HG03103 (cell line): ENCODE results near the gene CCR5.
"Not testable (repeated sequence)": the region's sequence is repeated elsewhere in the genome, so short reads cannot be mapped to it uniquely, and the experiment has no call there.

Experiments used
- ATAC-seq: cut with Tn5 transposase; IDR thresholded peaks from one replicate; pipeline ENCODE4 v1.9.1; 2021; ENCODE audit warnings: low read depth; ENCODE audit not compliant: unreplicated experiment

CCR5 gene

GRCh38 chr3:46381625-46382024, 10.9 kb downstream of the CCR5 start:
- ATAC-seq: no peak

DNA sequence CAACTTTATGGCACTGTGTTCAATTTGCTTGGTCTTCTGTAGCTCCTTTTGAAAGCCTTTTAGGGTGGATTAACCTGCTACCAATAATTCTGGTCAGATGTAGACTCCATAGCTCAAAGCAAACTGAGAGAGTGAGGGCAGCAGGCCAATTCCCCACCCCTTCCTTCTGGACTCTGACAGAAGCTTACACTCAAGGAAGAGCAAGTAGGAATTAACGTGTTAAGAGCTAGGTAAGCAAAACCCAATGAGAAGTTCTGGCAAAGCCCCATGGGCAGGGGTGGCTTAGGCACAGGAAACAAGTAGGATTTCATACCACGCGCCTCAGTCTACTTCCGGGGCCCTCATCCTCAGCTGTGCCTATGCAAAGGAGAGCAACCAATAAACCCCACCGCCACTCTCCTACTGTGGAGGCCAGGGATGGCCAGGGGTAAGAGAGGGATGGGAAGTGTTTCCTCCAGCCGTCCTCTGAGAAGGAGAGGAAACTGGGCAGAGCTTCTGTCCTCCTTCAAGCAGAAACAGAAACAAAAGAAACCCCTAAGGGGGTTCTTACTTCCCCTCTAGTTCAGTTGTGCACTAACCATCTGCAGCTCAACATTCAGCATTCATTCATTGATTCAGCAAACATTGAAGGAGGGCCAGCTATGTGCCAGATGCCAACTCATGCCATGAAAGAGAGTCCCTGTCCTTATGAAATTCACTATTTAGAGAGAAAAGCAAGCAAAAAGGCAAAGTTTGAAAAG, 12.6 kb downstream of the CCR5 start:
- ATAC-seq: no peak

DNA sequence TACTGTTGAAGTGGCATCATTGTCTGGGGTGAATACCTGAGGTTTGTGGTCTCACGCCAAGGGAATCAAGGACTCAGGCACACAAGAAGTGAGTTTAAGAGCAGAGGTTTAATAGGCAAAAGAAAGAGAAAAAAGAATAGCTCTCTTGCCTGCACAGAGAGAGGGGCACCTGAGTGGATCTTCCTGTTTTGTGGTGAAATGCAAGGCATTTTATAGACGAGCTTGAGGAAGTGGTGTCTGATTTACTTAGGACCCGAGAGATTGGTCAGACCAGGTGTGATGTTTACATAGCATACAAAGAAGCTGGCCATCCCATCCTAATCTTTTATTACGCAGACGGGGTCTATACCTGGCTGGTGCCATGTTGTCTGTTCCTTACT, 13.2 kb downstream of the CCR5 start:
- ATAC-seq: no peak

GRCh38 chr3:46386205-46386604, 15.5 kb downstream of the CCR5 start:
- ATAC-seq: no peak

GRCh38 chr3:46388847-46389246, 18.1 kb downstream of the CCR5 start:
- ATAC-seq: not testable (repeated sequence)

- no peak for ATAC-seq
Observed at GRCh38 chr3:46389306-46389705, 18.6 kb downstream of the CCR5 start.

- not testable (repeated sequence) for ATAC-seq
Observed at GRCh38 chr3:46391526-46391925, 20.8 kb downstream of the CCR5 start.

- ATAC-seq: no peak
Observed at GRCh38 chr3:46393011-46393410, 22.3 kb downstream of the CCR5 start.

DNA sequence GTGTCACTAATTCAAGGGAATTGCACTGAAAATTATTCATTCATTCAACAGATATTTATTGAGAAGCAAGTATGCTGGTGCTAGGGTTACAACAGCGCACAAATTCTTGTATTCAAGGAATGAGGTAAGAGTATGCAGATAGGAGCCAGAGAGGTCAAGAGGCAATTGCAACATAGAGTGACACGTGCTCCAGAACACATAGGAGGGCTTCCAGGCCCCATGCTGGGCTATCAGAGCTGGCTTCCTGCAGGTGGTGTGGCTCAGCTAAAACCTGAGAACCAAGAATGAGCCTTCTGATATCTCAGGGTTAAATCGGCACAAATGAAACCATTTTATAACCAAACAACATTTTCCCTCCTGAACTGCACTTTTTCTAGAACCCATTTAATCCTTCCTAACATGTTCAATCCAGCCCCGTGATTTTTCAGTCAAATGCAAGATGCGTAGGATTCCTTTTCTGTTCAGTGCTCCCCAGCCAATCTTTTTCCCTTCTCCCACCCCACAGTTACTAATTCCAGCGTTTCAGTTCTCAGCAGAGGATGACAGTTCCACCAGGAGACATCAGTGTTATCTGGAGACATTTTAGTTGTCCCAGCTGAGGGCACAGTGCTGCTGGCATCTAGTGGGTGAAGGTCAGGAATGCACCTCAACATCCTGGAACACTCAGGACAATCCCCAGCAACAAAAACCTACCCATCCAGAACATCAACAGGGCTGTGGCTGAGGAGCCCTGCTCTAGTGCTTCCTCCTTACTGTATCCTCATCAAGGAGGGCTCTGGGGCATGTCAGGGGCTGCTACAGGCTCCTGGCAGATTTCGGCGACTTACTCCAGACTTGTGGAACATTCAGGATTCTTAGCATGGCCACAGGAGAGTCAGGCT, 23.0 kb downstream of the CCR5 start:
- ATAC-seq: no peak

DNA sequence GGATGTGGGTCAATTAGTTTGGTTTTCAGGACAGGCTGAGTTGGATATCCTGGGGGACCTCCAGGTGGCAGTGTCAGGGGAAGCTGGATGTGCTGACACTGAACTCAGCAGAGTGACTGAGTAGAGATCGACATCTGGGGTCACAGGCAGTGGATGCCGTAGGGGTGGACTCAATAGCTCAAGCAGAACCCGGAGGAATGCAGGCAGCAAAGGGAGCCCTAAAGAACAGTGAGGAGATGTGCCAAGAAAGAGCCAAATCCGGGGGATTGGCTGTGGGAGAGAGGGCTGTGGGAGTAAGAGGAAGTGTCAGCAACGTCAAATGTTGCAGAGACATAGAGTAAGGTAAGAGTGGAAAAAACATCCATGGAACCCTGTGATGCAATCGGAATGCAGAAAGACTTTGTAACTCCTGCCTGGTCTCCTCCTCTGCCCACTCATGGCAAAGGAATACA, 24.5 kb downstream of the CCR5 start:
- no peak for ATAC-seq

DNA sequence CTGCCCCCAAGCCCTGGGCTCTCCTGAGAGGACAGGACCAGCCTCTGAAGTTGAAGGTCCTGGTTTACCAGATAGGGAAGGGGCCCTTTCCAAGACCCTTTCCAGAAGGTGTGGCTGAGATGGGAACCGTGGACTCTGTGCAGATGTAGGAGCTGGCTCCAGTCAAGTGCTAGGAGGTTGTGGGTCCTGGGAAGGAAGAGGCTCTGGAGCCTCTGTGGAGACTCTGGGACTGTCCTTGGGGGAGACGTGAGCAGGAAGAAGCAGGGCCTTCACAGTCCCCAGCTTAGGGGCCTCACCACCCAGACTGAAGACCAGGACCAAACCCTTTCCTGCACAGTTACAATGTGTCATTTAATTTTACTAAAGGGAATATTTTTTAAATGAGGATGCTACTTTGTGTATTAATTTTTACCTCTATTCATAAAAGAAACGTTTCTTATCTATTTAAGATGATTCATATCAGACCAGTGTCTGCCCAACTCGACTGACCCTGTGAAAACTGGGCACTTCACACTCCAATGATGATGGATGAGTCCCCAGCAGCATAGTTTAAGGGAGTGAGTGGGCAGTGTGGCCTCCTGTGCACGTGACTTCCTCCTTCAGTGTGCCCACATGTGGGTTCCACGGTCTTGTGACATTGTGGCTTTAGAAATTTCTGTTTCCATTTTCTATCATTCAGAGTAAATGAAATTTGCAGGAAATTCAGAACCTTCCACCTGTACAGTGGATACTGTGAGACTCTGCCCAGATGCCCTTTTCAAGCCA, 25.2 kb downstream of the CCR5 start:
- ATAC-seq: no peak

DNA sequence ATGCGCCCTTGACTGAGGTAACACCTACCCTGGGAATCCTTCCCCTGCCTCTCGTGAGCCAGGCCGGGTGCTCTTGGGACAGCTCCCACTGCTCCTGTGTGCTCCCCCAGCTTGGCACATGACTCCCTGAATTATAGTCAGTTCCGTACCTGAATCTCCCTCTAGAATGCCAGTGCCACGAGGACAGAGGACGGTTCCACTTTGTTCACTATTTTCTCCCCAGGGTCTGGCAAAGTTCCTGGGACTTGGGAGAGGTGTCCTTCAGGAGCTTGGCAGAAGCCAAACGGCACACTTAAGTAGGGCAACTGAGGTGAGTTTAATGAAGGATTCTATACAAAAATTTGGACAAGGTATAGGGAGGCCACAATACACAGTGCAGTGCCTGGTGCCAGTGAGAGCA, 26.4 kb downstream of the CCR5 start:
- ATAC-seq: no peak

DNA sequence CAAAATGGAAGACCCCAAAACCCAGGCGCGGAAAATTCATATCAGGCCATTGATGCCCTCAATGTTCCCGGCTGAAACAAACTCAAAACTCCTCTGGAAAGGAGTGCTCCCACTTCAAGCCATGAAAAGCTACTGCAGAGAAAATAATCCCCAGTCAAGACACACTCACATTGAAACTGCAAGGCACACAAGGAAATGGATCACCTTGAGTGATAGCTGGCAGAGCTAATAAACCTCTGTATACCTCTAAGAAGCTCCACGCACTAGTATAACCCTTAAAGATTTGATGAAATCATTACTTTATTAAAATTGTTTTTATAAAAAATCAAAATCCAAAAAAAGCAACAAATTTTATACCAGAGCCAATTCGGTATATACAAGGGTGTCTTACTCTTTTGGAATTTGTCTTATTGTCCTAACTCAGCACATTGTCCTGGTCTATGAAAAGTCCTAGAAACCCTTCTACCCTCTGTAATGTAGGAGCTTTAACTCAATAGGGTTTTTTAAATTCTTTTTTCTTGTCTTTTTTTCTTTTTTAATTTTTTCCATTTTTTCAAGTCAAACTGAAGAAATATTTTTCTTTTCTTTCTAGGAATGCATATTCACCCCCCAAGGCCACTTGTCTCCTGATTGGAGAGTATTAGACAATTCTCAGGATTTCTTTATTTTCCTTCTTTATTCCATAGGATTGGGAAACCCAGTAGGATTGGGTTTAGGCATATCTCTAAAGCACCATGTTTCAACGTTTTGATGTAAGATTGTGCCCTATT, 27.6 kb downstream of the CCR5 start:
- no peak for ATAC-seq

GRCh38 chr3:46399098-46399497, 28.4 kb downstream of the CCR5 start:
- ATAC-seq: no peak

- ATAC-seq: no peak
Observed at GRCh38 chr3:46399557-46399956, 28.8 kb downstream of the CCR5 start.

DNA sequence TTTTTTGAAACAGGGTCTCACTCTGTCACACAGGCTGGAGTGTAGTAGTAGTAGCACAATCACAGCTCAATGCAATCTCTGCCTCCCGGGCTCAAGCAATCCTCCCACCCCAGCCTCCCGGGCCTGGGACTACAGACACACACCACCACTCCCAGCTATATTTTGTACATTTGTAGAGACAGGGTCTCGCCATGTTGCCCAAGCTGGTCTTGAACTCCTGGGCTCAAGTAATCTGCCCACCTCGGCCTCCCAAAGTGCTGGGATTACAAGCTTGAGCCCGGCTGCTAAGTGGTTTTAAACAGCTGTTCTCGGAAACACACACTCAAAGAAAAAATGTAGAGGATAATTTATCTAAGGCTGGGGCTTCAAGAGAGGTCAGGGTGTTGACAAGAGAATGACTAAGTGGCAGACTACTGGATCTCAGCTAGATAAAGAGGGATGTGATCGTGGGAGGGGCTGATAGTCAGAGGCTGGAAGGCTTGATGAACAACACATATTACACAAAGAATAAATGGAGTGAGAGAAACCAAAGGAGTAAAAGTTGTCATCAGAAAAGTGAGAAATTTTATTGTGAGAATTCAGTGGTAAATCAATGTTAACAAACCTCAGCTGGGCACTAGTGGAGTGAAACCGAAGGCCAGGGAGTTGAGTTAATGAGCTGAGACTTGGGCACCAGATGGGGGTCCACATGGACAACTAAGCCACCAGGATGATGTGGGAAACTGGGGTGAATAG, 29.4 kb downstream of the CCR5 start:
- ATAC-seq: no peak

DNA sequence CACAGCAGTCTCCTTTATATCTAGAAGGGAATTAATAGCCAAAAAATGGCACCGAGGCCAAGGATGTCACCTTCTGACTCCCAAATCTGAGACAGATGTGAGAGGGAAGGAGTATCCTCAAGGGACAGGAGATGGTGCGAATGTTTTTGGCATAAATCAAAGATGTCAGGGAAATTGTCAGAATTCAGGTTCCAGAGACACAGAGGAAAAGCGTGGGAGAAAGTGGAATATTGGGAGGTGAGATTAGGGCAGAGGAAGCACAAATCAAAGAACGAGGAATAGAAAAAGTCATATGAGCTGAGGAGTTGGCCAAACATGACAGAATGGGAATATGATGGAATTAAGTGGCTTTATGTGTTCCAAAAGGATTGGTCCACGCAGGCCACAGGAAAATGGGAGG, 30.1 kb downstream of the CCR5 start:
- no peak for ATAC-seq

GRCh38 chr3:46401579-46401978, 30.8 kb downstream of the CCR5 start:
- no peak for ATAC-seq

DNA sequence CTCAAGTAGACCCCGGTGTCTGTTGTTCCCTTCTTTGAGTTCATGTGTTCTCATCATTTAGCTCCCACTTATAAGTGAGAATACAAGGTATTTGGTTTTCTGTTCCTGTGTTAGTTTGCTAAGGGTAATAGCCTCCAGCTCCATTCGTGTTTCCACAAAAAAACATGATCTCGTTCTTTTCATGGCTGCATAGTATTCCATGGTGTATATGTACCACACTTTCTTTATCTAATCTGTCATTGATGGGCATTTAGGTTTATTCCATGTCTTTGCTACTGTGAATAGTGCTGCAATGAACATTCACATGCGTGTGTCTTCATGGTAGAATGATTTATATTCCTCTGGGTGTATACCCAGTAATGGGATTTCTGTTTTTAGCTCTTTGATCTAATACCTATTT, 32.2 kb downstream of the CCR5 start:
- ATAC-seq: not testable (repeated sequence)
